A673 (cell line): ENCODE data around the gene TAGLN2. TPM values are rescaled to one million over a fixed set of nuclear protein-coding genes. Genes with fewer than 3 reads are reported as not detected.
"Not testable (repeated sequence)": the region's sequence is repeated elsewhere in the genome, so short reads cannot be mapped to it uniquely, and the experiment has no call there.

ENCODE experiments used
- BruUV-seq: library from RNA; stranded (reverse); fragments of 400-500 nt; replicated peaks from 2 replicates; lab custom pipeline; 2021; lab: Mats Ljungman, UMichigan
- CTCF ChIA-PET: fragments of 300-600 bp; sonication (Branson Sonifier 250); formaldehyde crosslinking; loops from one replicate; lab custom pipeline; 2022; ENCODE audit warnings: antibody characterized with exemption; lab: Charles Lee
- POLR2A ChIA-PET: fragments of 300-600 bp; sonication (Branson Sonifier 250); formaldehyde crosslinking; loops from one replicate; lab custom pipeline; 2022; ENCODE audit warnings: antibody characterized with exemption; ENCODE audit not compliant: low non-redundant PET; lab: Charles Lee
- DNase-seq: peaks from one replicate; pipeline ENCODE4 v3.0.0-alpha.2; 2015; ENCODE audit warnings: low spot score
- H3K27ac ChIP-seq: fragments of 200-600 bp; sonication (generic); 2 replicates; pipeline ENCODE4 v1.5.1; 2016; ENCODE audit warnings: mixed run types, low read depth, mild to moderate bottlenecking, mixed read lengths, antibody characterized with exemption, low read length; ENCODE audit not compliant: poor library complexity, severe bottlenecking
- H3K27me3 ChIP-seq: fragments of 200-600 bp; sonication (generic); replicated peaks from 2 replicates; pipeline ENCODE4 v1.6.1; 2017; ENCODE audit warnings: mixed run types, low read depth, mild to moderate bottlenecking, mixed read lengths, antibody characterized with exemption, low read length; ENCODE audit not compliant: insufficient read depth, poor library complexity
- H3K36me3 ChIP-seq: fragments of 200-600 bp; sonication (generic); 2 replicates; pipeline ENCODE4 v1.6.1; 2016; ENCODE audit warnings: mixed run types, mild to moderate bottlenecking, mixed read lengths, antibody characterized with exemption, low read length; ENCODE audit not compliant: insufficient read depth, poor library complexity, severe bottlenecking
- H3K4me1 ChIP-seq: fragments of 200-600 bp; sonication (generic); 2 replicates; pipeline ENCODE4 v1.6.1; 2017; ENCODE audit warnings: mixed run types, mild to moderate bottlenecking, mixed read lengths, antibody characterized with exemption, low read length; ENCODE audit not compliant: insufficient read depth, poor library complexity, severe bottlenecking
- H3K4me3 ChIP-seq: fragments of 200-600 bp; sonication (generic); 2 replicates; pipeline ENCODE4 v1.5.1; 2016; ENCODE audit warnings: low read depth, mixed run types, mild to moderate bottlenecking, mixed read lengths, low read length; ENCODE audit not compliant: poor library complexity, severe bottlenecking
- H3K9me3 ChIP-seq: fragments of 200-600 bp; sonication (generic); 2 replicates; pipeline ENCODE4 v1.6.1; 2016; ENCODE audit warnings: mixed run types, low read depth, mild to moderate bottlenecking, mixed read lengths, antibody characterized with exemption, low read length; ENCODE audit not compliant: poor library complexity, severe bottlenecking
- CTCF ChIP-seq: fragments of 300-800, 200-600 bp; sonication (generic); conservative IDR thresholded peaks from 2 replicates; pipeline ENCODE4 v1.5.1; 2017; ENCODE audit warnings: low read depth, mild to moderate bottlenecking, antibody characterized with exemption, low read length, moderate library complexity, mixed read lengths
- EZH2 ChIP-seq: fragments of 200-600 bp; sonication (generic); IDR thresholded peaks from 2 replicates; pipeline ENCODE4 v1.6.1; 2017; ENCODE audit warnings: borderline replicate concordance, low read depth, mild to moderate bottlenecking, mixed read lengths, antibody characterized with exemption, low read length; ENCODE audit not compliant: poor library complexity, severe bottlenecking
- intact Hi-C: fragments of 100-400 bp; cut with micrococcal nuclease; formaldehyde crosslinking; loops from one replicate; pipeline ENCODE4 v1.10.0; 2022; ENCODE audit not compliant: unreplicated experiment
- total RNA-seq: library from RNA; stranded (reverse); gene quantifications from 2 replicates; pipeline ENCODE4 v1.2.3, GENCODE V29; 2021

The TAGLN2 gene
- total RNA-seq, 1 experiment from 2014 or later: 198 TPM

GRCh38 chr1:159900755-159901360 is 24.4 kb downstream of the TAGLN2 start:
- H3K36me3 ChIP-seq: no peaks in the 10 kb centered on the region
- intact Hi-C loops: no loop called here
- no peak overlapping the region for H3K27ac ChIP-seq
- peaks cover 11% of the 10 kb centered on the region for H3K4me1 ChIP-seq
- H3K4me3 ChIP-seq: no peak overlapping the region
- no peak for TF ChIP-seq CTCF
- no peak for TF ChIP-seq EZH2
- CTCF ChIA-PET: interaction anchor here (0.6 kb wide), 1 partner anchor 105 kb away, joined by 10 read pairs; no protein-coding TSS in a partner anchor
- BruUV-seq: no TSS peak
- peaks cover 5% of the 10 kb centered on the region for H3K9me3 ChIP-seq
- no peaks in the 10 kb centered on the region for H3K27me3 ChIP-seq
- POLR2A ChIA-PET: no interaction called here
- no peak for DNase-seq

GRCh38 chr1:159900086-159900680 is 25.1 kb downstream of the TAGLN2 start, which contains the start of gene CFAP45:
CFAP45 (minus strand) TSS chr1:159900165; CDS start chr1:159900098, 67 bp downstream.
- no peak within 1 kb of the TSS for H3K4me3 ChIP-seq
- TF ChIP-seq EZH2 (no peak), CTCF (no peak)
- no peaks in the 10 kb centered on the region for H3K36me3 ChIP-seq
- H3K27ac ChIP-seq: no peak within 1 kb of the TSS
- POLR2A ChIA-PET: no interaction called here
- no TSS peak for BruUV-seq
- CTCF ChIA-PET: interaction anchor here (0.6 kb wide), 1 partner anchor 15 kb away, joined by 5 read pairs; no protein-coding TSS in a partner anchor
- H3K9me3 ChIP-seq: peaks cover 5% of the 10 kb centered on the region
- intact Hi-C loops: no loop called here
- DNase-seq: peak; percentile 83
- H3K27me3 ChIP-seq: no peaks in the 10 kb centered on the region
- H3K4me1 ChIP-seq: peaks cover 11% of the 10 kb centered on the region

GRCh38 chr1:159899634-159900033 is 25.7 kb downstream of the TAGLN2 start:
- H3K4me3 ChIP-seq, DNase-seq, H3K9me3 ChIP-seq, H3K27me3 ChIP-seq, H3K27ac ChIP-seq, intact Hi-C loops, H3K36me3 ChIP-seq, BruUV-seq, POLR2A ChIA-PET: not testable (repeated sequence)
- CTCF ChIA-PET: interaction anchor here (0.6 kb wide), 1 partner anchor 15 kb away, joined by 5 read pairs; no protein-coding TSS in a partner anchor
- H3K4me1 ChIP-seq: peaks cover 11% of the 10 kb centered on the region
